CD4-positive, CD25-positive, alpha-beta regulatory T cell (primary cell): ENCODE measurements around the gene LIPC. TPM values are rescaled to one million over a fixed set of nuclear protein-coding genes. Genes with fewer than 3 reads are reported as not detected.
A peak's percentile ranks its signal among the peaks of the same experiment; 100 is the strongest.

Experiments used
- ATAC-seq, 2 donors: fragments of 150-1000 bp; cut with Tn5 transposase; one replicate each; pipeline ENCODE4 v1.10.0; 2021; ENCODE audit warnings: low read depth in 2 of 2, moderate number of reproducible peaks in 2 of 2, moderate library complexity in 1 of 2
- DNase-seq, 3 donors: peaks; one replicate each; pipeline versions ENCODE4 v3.0.0 to v3.0.0-alpha.2; 2012 to 2022; ENCODE audit warnings: mixed read lengths in 1 of 3
- H3K27ac ChIP-seq: one replicate; pipeline ENCODE4 v1.7.0; 2013; ENCODE audit warnings: mild to moderate bottlenecking, low read length; ENCODE audit not compliant: insufficient read depth, poor library complexity, severe bottlenecking
- H3K27me3 ChIP-seq: one replicate; pipeline ENCODE4 v1.7.0; 2013; ENCODE audit warnings: low read length; ENCODE audit not compliant: control insufficient read depth, insufficient read depth
- H3K36me3 ChIP-seq: one replicate; pipeline ENCODE4 v1.7.0; 2013; ENCODE audit warnings: mild to moderate bottlenecking, low read length, moderate library complexity; ENCODE audit not compliant: control insufficient read depth, insufficient read depth
- H3K4me1 ChIP-seq: 2 replicates; pipeline ENCODE4 v1.7.0; 2013; ENCODE audit warnings: mild to moderate bottlenecking, low read length; ENCODE audit not compliant: insufficient read depth, control insufficient read depth, poor library complexity, severe bottlenecking
- H3K4me3 ChIP-seq: one replicate; pipeline ENCODE4 v1.7.0; 2013; ENCODE audit warnings: low read depth, mild to moderate bottlenecking, low read length, moderate library complexity
- H3K9me3 ChIP-seq, 2 experiments: 1 replicate in 1 of 2; 2 replicates in 1 of 2; pipeline ENCODE4 v1.7.0; 2013; ENCODE audit warnings: low read length in 2 of 2, mild to moderate bottlenecking in 1 of 2, moderate library complexity in 1 of 2; ENCODE audit not compliant: control insufficient read depth in 2 of 2
- H3K27ac Mint-ChIP-seq, 3 donors: one replicate each; pipeline ENCODE4 v1.8.0; 2020 to 2022; ENCODE audit warnings: mild to moderate bottlenecking in 3 of 3, mixed read lengths in 3 of 3, moderate library complexity in 2 of 3
- H3K27me3 Mint-ChIP-seq: one replicate; pipeline ENCODE4 v1.8.0; 2022; ENCODE audit warnings: mild to moderate bottlenecking, mixed read lengths
- H3K36me3 Mint-ChIP-seq: one replicate; pipeline ENCODE4 v1.8.0; 2020; ENCODE audit warnings: mixed read lengths
- H3K4me1 Mint-ChIP-seq, 4 donors: one replicate each; pipeline ENCODE4 v1.8.0; 2020 to 2022; ENCODE audit warnings: mixed read lengths in 4 of 4, mild to moderate bottlenecking in 1 of 4
- H3K4me3 Mint-ChIP-seq, 4 donors: one replicate each; pipeline ENCODE4 v1.8.0; 2020 to 2022; ENCODE audit warnings: mild to moderate bottlenecking in 4 of 4, mixed read lengths in 4 of 4, moderate library complexity in 3 of 4
- H3K9me3 Mint-ChIP-seq, 7 donors: one replicate each; pipeline ENCODE4 v1.8.0; 2020 to 2022; ENCODE audit warnings: mixed read lengths in 7 of 7, mild to moderate bottlenecking in 3 of 7, moderate library complexity in 2 of 7
- polyA plus RNA-seq, 4 donors: library from polyadenylated mRNA; unstranded; fragments of 300-500 nt; fragmentation: Illumina TruSeq; gene quantifications; one replicate each; pipeline ENCODE4 v1.2.3, GENCODE V29; 2021
- total RNA-seq: library from RNA; stranded (reverse); gene quantifications from one replicate; pipeline ENCODE4 v1.2.3, GENCODE V29; 2022

The LIPC gene
- total and polyA plus RNA-seq, 5 donors from 2014 or later: 0.54 to 1.7 (median 1.6) TPM

GRCh38 chr15:58501636-58502188, 69.9 kb downstream of the LIPC start:
- H3K27me3 Mint-ChIP-seq: no peaks in the 10 kb centered on the region
- peaks cover 9 to 32% (median 13%) of the 10 kb centered on the region in 4 donors for H3K4me1 Mint-ChIP-seq
- H3K27ac Mint-ChIP-seq: peak overlapping the region in 1 of 3 donors; percentile 50
- no peaks in the 10 kb centered on the region for H3K27me3 ChIP-seq
- H3K27ac ChIP-seq: no peak overlapping the region
- H3K9me3 Mint-ChIP-seq: peaks cover 0 to 3% (median 0%) of the 10 kb centered on the region in 7 donors
- no peaks in the 10 kb centered on the region for H3K36me3 ChIP-seq
- no peak overlapping the region for H3K4me3 Mint-ChIP-seq
- H3K36me3 Mint-ChIP-seq: no peaks in the 10 kb centered on the region
- no peaks in the 10 kb centered on the region for H3K9me3 ChIP-seq
- peaks cover 12% of the 10 kb centered on the region for H3K4me1 ChIP-seq
- ATAC-seq (no peak), DNase-seq (no peak)
- H3K4me3 ChIP-seq: no peak overlapping the region

- peaks cover 0 to 1% (median 0%) of the 10 kb centered on the region in 7 donors for H3K9me3 Mint-ChIP-seq
- no peak overlapping the region for H3K27ac ChIP-seq
- no peaks in the 10 kb centered on the region for H3K36me3 Mint-ChIP-seq
- H3K4me1 ChIP-seq: peaks cover 12% of the 10 kb centered on the region
- DNase-seq: no peak
- no peaks in the 10 kb centered on the region for H3K27me3 Mint-ChIP-seq
- no peak for ATAC-seq
- H3K4me3 ChIP-seq: no peak overlapping the region
- H3K9me3 ChIP-seq: no peaks in the 10 kb centered on the region
- H3K27me3 ChIP-seq: no peaks in the 10 kb centered on the region
- H3K4me1 Mint-ChIP-seq: peaks cover 11 to 29% (median 15%) of the 10 kb centered on the region in 4 donors
- no peak overlapping the region for H3K4me3 Mint-ChIP-seq
- H3K36me3 ChIP-seq: no peaks in the 10 kb centered on the region
- peak overlapping the region; percentile 17 to 59 (median 17) for H3K27ac Mint-ChIP-seq
Measured at GRCh38 chr15:58503139-58504027, 71.6 kb downstream of the LIPC start.

- no peaks in the 10 kb centered on the region for H3K36me3 Mint-ChIP-seq
- ATAC-seq (no peak), DNase-seq (no peak)
- H3K4me1 Mint-ChIP-seq: peaks cover 11 to 29% (median 19%) of the 10 kb centered on the region in 4 donors
- H3K4me3 Mint-ChIP-seq: peak overlapping the region in 1 of 4 donors; percentile 32
- peaks cover 0 to 1% (median 0%) of the 10 kb centered on the region in 7 donors for H3K9me3 Mint-ChIP-seq
- Histone ChIP-seq H3K27me3 (no peaks in the 10 kb centered on the region), H3K27ac (no peak overlapping the region), H3K36me3 (no peaks in the 10 kb centered on the region), H3K4me1 (peaks cover 12% of the 10 kb centered on the region), H3K4me3 (no peak overlapping the region), H3K9me3 (no peaks in the 10 kb centered on the region)
- no peaks in the 10 kb centered on the region for H3K27me3 Mint-ChIP-seq
- H3K27ac Mint-ChIP-seq: peak overlapping the region; percentile 33 to 63 (median 60)
Measured at GRCh38 chr15:58504674-58505234, 73.0 kb downstream of the LIPC start.

- no peaks in the 10 kb centered on the region for H3K36me3 ChIP-seq
- H3K27me3 ChIP-seq: no peaks in the 10 kb centered on the region
- DNase-seq (no peak), ATAC-seq (no peak)
- H3K36me3 Mint-ChIP-seq: no peaks in the 10 kb centered on the region
- peaks cover 12% of the 10 kb centered on the region for H3K4me1 ChIP-seq
- no peak overlapping the region for H3K4me3 Mint-ChIP-seq
- peaks cover 11 to 29% (median 19%) of the 10 kb centered on the region in 4 donors for H3K4me1 Mint-ChIP-seq
- peak overlapping the region in 2 of 3 donors; percentile 78 to 90 for H3K27ac Mint-ChIP-seq
- H3K27me3 Mint-ChIP-seq: no peaks in the 10 kb centered on the region
- no peaks in the 10 kb centered on the region for H3K9me3 ChIP-seq
- H3K9me3 Mint-ChIP-seq: peaks cover 0 to 1% (median 0%) of the 10 kb centered on the region in 7 donors
- H3K27ac ChIP-seq: no peak overlapping the region
- H3K4me3 ChIP-seq: no peak overlapping the region
Measured at GRCh38 chr15:58505581-58505980, 73.8 kb downstream of the LIPC start.

- Mint-ChIP-seq H3K9me3 (peaks cover 0 to 1% (median 0%) of the 10 kb centered on the region in 7 donors), H3K4me3 (peak overlapping the region in 2 of 4 donors; percentile 71 to 81), H3K27me3 (no peaks in the 10 kb centered on the region), H3K36me3 (no peaks in the 10 kb centered on the region), H3K27ac (peak overlapping the region; percentile 54 to 90 (median 78)), H3K4me1 (peaks cover 7 to 29% (median 19%) of the 10 kb centered on the region in 4 donors)
- H3K27me3 ChIP-seq: no peaks in the 10 kb centered on the region
- no peaks in the 10 kb centered on the region for H3K36me3 ChIP-seq
- no peaks in the 10 kb centered on the region for H3K9me3 ChIP-seq
- H3K27ac ChIP-seq: no peak overlapping the region
- peaks cover 12% of the 10 kb centered on the region for H3K4me1 ChIP-seq
- no peak overlapping the region for H3K4me3 ChIP-seq
- ATAC-seq (peak; percentile 67 to 75), DNase-seq (peak in 1 of 3 donors; percentile 70)
Measured at GRCh38 chr15:58506064-58506490, 74.3 kb downstream of the LIPC start.

GRCh38 chr15:58506783-58507668, 75.2 kb downstream of the LIPC start:
- ATAC-seq: no peak

GRCh38 chr15:58509556-58509955, 77.8 kb downstream of the LIPC start:
- H3K9me3 ChIP-seq: no peaks in the 10 kb centered on the region
- H3K4me1 Mint-ChIP-seq: peaks cover 6 to 33% (median 19%) of the 10 kb centered on the region in 4 donors
- peaks cover 12% of the 10 kb centered on the region for H3K4me1 ChIP-seq
- H3K36me3 Mint-ChIP-seq: no peaks in the 10 kb centered on the region
- peaks cover 0 to 1% (median 0%) of the 10 kb centered on the region in 7 donors for H3K9me3 Mint-ChIP-seq
- no peaks in the 10 kb centered on the region for H3K36me3 ChIP-seq
- no peaks in the 10 kb centered on the region for H3K27me3 ChIP-seq
- no peak overlapping the region for H3K4me3 Mint-ChIP-seq
- ATAC-seq (no peak), DNase-seq (no peak)
- H3K27ac Mint-ChIP-seq: no peak overlapping the region
- H3K27ac ChIP-seq: no peak overlapping the region
- H3K4me3 ChIP-seq: no peak overlapping the region
- H3K27me3 Mint-ChIP-seq: no peaks in the 10 kb centered on the region

More at GRCh38 chr15:58506783-58507668, 75.2 kb downstream of the LIPC start:
- Mint-ChIP-seq H3K4me3 (peak overlapping the region in 2 of 4 donors; percentile 24 to 81), H3K9me3 (peaks cover 0 to 1% (median 0%) of the 10 kb centered on the region in 7 donors), H3K27me3 (no peaks in the 10 kb centered on the region), H3K4me1 (peaks cover 6 to 29% (median 19%) of the 10 kb centered on the region in 4 donors), H3K36me3 (no peaks in the 10 kb centered on the region), H3K27ac (peak overlapping the region; percentile 39 to 90 (median 78))
- Histone ChIP-seq H3K9me3 (no peaks in the 10 kb centered on the region), H3K4me1 (peaks cover 12% of the 10 kb centered on the region), H3K27me3 (no peaks in the 10 kb centered on the region), H3K36me3 (no peaks in the 10 kb centered on the region), H3K27ac (no peak overlapping the region), H3K4me3 (no peak overlapping the region)
- DNase-seq: peak in 1 of 3 donors; percentile 12
